H1 (cell line): ENCODE data around the gene OR3A2. TPM values are rescaled to one million over a fixed set of nuclear protein-coding genes. Genes with fewer than 3 reads are reported as not detected.

ENCODE experiments used
- CTCF ChIA-PET: fragments of 300-600 bp; sonication (Branson Sonifier 250); formaldehyde crosslinking; loops from one replicate; lab custom pipeline; 2021; ENCODE audit not compliant: partially characterized antibody; lab: Charles Lee
- POLR2A ChIA-PET: fragments of 300-600 bp; sonication (Branson Sonifier 250); formaldehyde crosslinking; loops from one replicate; lab custom pipeline; 2021; ENCODE audit warnings: inconsistent platforms; ENCODE audit not compliant: partially characterized antibody; lab: Charles Lee
- DNase-seq, 2 experiments: peaks; one replicate each; pipeline versions ENCODE4 v3.0.0 to v3.0.0-alpha.2; 2010 to 2022; ENCODE audit warnings: low spot score in 2 of 2, low read depth in 1 of 2, mixed read lengths in 1 of 2
- FAIRE-seq: peaks from 2 replicates; lab custom pipeline; 2011; peaks lifted over from hg19 to GRCh38; lab: Jason Lieb, UNC
- H2AFZ ChIP-seq: 2 replicates; pipeline ENCODE4 v1.8.1; 2012; ENCODE audit warnings: low read length, inconsistent platforms
- H2AK5ac ChIP-seq: 2 replicates; pipeline ENCODE4 v1.6.1; 2013; ENCODE audit warnings: low read depth, low read length
- H2BK120ac ChIP-seq: replicated peaks from 2 replicates; pipeline ENCODE3; 2013; ENCODE audit warnings: low read depth, low read length, inconsistent platforms
- H2BK12ac ChIP-seq: 2 replicates; pipeline ENCODE4 v1.6.1; 2013; ENCODE audit warnings: low read depth, low read length
- H2BK15ac ChIP-seq: 2 replicates; pipeline ENCODE4 v1.6.1; 2013; ENCODE audit warnings: low read length
- H2BK20ac ChIP-seq: 2 replicates; pipeline ENCODE4 v1.6.1; 2013; ENCODE audit warnings: low read length
- H2BK5ac ChIP-seq: 2 replicates; pipeline ENCODE4 v1.6.1; 2013; ENCODE audit warnings: low read depth, low read length
- H3K14ac ChIP-seq: 2 replicates; pipeline ENCODE4 v1.6.1; 2013; ENCODE audit warnings: inconsistent platforms; ENCODE audit not compliant: insufficient read length
- H3K18ac ChIP-seq: 2 replicates; pipeline ENCODE4 v1.6.1; 2013; ENCODE audit warnings: low read length; ENCODE audit errors: extremely low read depth
- H3K23ac ChIP-seq: 2 replicates; pipeline ENCODE4 v1.6.1; 2013; ENCODE audit warnings: inconsistent platforms; ENCODE audit not compliant: insufficient read length
- H3K23me2 ChIP-seq: 2 replicates; pipeline ENCODE4 v1.6.1; 2013; ENCODE audit warnings: low read depth, low read length
- H3K27ac ChIP-seq: 2 replicates; pipeline ENCODE4 v1.6.1; 2011; ENCODE audit warnings: low read depth, low read length, inconsistent platforms
- H3K27me3 ChIP-seq, 4 experiments: replicated peaks in 1 of 4; 1 replicate in 1 of 4; 2 replicates in 3 of 4; pipeline versions ENCODE4 v1.6.1 to v1.8.1; 2011 to 2013; ENCODE audit warnings: low read length in 3 of 4, mild to moderate bottlenecking in 3 of 4, inconsistent platforms in 2 of 4, mixed read lengths in 2 of 4, moderate library complexity in 1 of 4; ENCODE audit not compliant: control insufficient read depth in 3 of 4, insufficient read depth in 3 of 4; ENCODE audit errors: extremely low read depth in 1 of 4
- H3K36me3 ChIP-seq, 4 experiments: 2 replicates each; pipeline versions ENCODE4 v1.6.1 to v1.8.1; 2011 to 2013; ENCODE audit warnings: mild to moderate bottlenecking in 4 of 4, low read length in 3 of 4, moderate library complexity in 2 of 4, control low read depth in 1 of 4, inconsistent platforms in 1 of 4; ENCODE audit not compliant: insufficient read depth in 4 of 4, control insufficient read depth in 2 of 4
- H3K4ac ChIP-seq: replicated peaks from 2 replicates; pipeline ENCODE3; 2013; ENCODE audit warnings: low read length, low read depth, mixed read lengths, inconsistent platforms; ENCODE audit not compliant: insufficient read length
- H3K4me1 ChIP-seq, 4 experiments: replicated peaks in 1 of 4; 1 replicate in 1 of 4; 2 replicates in 3 of 4; pipeline versions ENCODE4 v1.6.1 to v1.8.1; 2011 to 2013; ENCODE audit warnings: low read length in 3 of 4, inconsistent platforms in 2 of 4, mixed read lengths in 1 of 4; ENCODE audit not compliant: insufficient read depth in 4 of 4, control insufficient read depth in 3 of 4
- H3K4me2 ChIP-seq, 2 experiments: 2 replicates each; pipeline versions ENCODE4 v1.6.1 to v1.8.1; 2011 to 2013; ENCODE audit warnings: low read depth in 2 of 2, low read length in 2 of 2, control low read depth in 1 of 2, inconsistent platforms in 1 of 2, mild to moderate bottlenecking in 1 of 2; ENCODE audit not compliant: insufficient read depth in 1 of 2
- H3K4me3 ChIP-seq, 4 experiments: fragments of 200-600, 300-600 bp in 1 of 4; sonication (generic), shearing (Covaris generic), sonication (Bioruptor Twin) in 1 of 4; 2 replicates each; pipeline versions ENCODE4 v1.5.1 to v1.8.1; 2011 to 2016; ENCODE audit warnings: low read length in 4 of 4, low read depth in 3 of 4, control low read depth in 2 of 4, inconsistent platforms in 2 of 4, mild to moderate bottlenecking in 2 of 4, mixed read lengths in 1 of 4, moderate library complexity in 1 of 4; ENCODE audit not compliant: insufficient read depth in 2 of 4; ENCODE audit errors: extremely low read depth in 1 of 4
- H3K56ac ChIP-seq: replicated peaks from 2 replicates; pipeline ENCODE3; 2013; ENCODE audit warnings: low read depth, mild to moderate bottlenecking, mixed read lengths, low read length, inconsistent platforms; ENCODE audit not compliant: insufficient read length
- H3K79me1 ChIP-seq: 2 replicates; pipeline ENCODE4 v1.6.1; 2013; ENCODE audit warnings: low read depth, low read length, control low read depth
- H3K79me2 ChIP-seq, 2 experiments: 2 replicates each; pipeline versions ENCODE4 v1.6.1 to v1.8.1; 2012 to 2013; ENCODE audit warnings: low read length in 2 of 2, mild to moderate bottlenecking in 2 of 2, inconsistent platforms in 1 of 2; ENCODE audit not compliant: insufficient read depth in 2 of 2, control insufficient read depth in 1 of 2
- H3K9ac ChIP-seq, 4 experiments: replicated peaks in 1 of 4; 1 replicate in 1 of 4; 2 replicates in 3 of 4; pipeline versions ENCODE4 v1.6.1 to v1.8.1; 2011 to 2013; ENCODE audit warnings: low read depth in 3 of 4, low read length in 3 of 4, control low read depth in 2 of 4, mild to moderate bottlenecking in 2 of 4, moderate library complexity in 2 of 4, inconsistent platforms in 1 of 4; ENCODE audit errors: extremely low read depth in 1 of 4
- H3K9me3 ChIP-seq, 2 experiments: 2 replicates each; pipeline versions ENCODE4 v1.6.1 to v1.8.1; 2012 to 2013; ENCODE audit warnings: mild to moderate bottlenecking in 2 of 2, moderate library complexity in 2 of 2, control low read depth in 1 of 2, inconsistent platforms in 1 of 2, low read depth in 1 of 2, low read length in 1 of 2, mixed read lengths in 1 of 2; ENCODE audit not compliant: insufficient read depth in 2 of 2
- H4K20me1 ChIP-seq, 2 experiments: replicated peaks in 1 of 2; 2 replicates each; pipeline versions ENCODE3 to v1.8.1; 2011 to 2013; ENCODE audit warnings: inconsistent platforms in 2 of 2, low read length in 2 of 2, mild to moderate bottlenecking in 1 of 2; ENCODE audit not compliant: insufficient read depth in 2 of 2, control insufficient read depth in 1 of 2
- H4K5ac ChIP-seq: 2 replicates; pipeline ENCODE4 v1.6.1; 2013; ENCODE audit warnings: low read length, low read depth, mixed read lengths, inconsistent platforms; ENCODE audit not compliant: insufficient read length
- H4K8ac ChIP-seq: 2 replicates; pipeline ENCODE4 v1.8.0; 2013; ENCODE audit warnings: mild to moderate bottlenecking, moderate library complexity, low read length, inconsistent platforms; ENCODE audit not compliant: insufficient read depth; ENCODE audit errors: extremely low read depth
- H4K91ac ChIP-seq: replicated peaks from 2 replicates; pipeline ENCODE3; 2013; ENCODE audit warnings: low read length, mixed read lengths, inconsistent platforms; ENCODE audit not compliant: insufficient read length
- CHD1 ChIP-seq: IDR thresholded peaks from 2 replicates; pipeline ENCODE4 v1.6.1; 2012; ENCODE audit warnings: low read depth, low read length, improper control_type of control experiment
- RBBP5 ChIP-seq: IDR thresholded peaks from 2 replicates; pipeline ENCODE4 v1.7.1; 2012; ENCODE audit warnings: low read depth, mild to moderate bottlenecking, inconsistent platforms, low read length, moderate library complexity, borderline replicate concordance
- YY1 ChIP-seq: IDR thresholded peaks from 2 replicates; pipeline ENCODE4 v1.6.1; 2011; ENCODE audit warnings: low read depth, mild to moderate bottlenecking, low read length
- WGBS, 2 experiments: shearing (Covaris generic) in 1 of 2; methylation state at CpG; one replicate each; pipeline versions ENCODE4 v1.1.6 to v1.1.7; 2013 to 2015; ENCODE audit warnings: low lambda C conversion rate in 2 of 2, mixed read lengths in 2 of 2, inconsistent platforms in 1 of 2, low coverage in 1 of 2, missing lambda C conversion rate in 1 of 2; ENCODE audit not compliant: insufficient replicate concordance in 2 of 2, insufficient coverage in 1 of 2, insufficient read length in 1 of 2; ENCODE audit errors: extremely low coverage in 1 of 2, missing lambda C conversion rate in 1 of 2; 5-methylcytosine and 5-hydroxymethylcytosine counted together
- polyA plus RNA-seq, 7 experiments: library from polyadenylated mRNA; depleted of rRNA in 3 of 7; stranded (reverse) in 5 of 7; unstranded in 2 of 7; fragments of >200 nt in 5 of 7; fragments of 200-250 nt in 2 of 7; gene quantifications; 1 replicate in 5 of 7; 2 replicates in 1 of 7; 4 replicates in 1 of 7; pipeline versions ENCODE4 v1.2.1 to v1.2.3, GENCODE V29; 2011 to 2013; ENCODE audit warnings: missing spikeins in 2 of 7, mixed read lengths in 2 of 7
- total RNA-seq: library from RNA; stranded (reverse); fragmentation: NEBNext Ultra II Directional; extraction: Animal tissue kit (Norgen Biotek cat#: 25700); gene quantifications from 2 replicates; pipeline ENCODE4 v1.2.1, GENCODE V29; 2021

Gene OR3A2
- total and polyA plus RNA-seq, 2 of the 8 experiments (the other 6 are each of a cell fraction or from before 2014, with no cell fraction given) = not detected

DNA sequence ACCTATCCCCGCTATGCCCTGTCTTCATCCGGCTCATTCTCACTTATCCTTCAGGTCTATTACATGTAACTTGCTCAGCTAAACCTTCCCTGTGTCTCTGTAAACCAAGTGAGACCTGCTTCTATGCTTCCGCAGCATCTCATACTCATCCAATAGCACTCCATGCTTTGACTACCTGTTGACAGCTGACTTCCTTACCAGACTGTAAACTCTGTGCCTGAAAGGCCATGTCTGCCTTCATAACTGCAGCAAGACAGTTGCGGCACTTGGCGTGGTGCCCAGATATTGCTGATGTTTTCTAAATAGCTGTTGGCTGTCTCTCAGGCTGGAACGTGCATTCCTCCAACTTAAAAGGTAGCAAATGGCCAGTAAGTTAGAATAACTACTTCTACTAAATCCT lies 13.9 kb upstream of the OR3A2 start:
- Histone ChIP-seq H3K4me2 (no peak overlapping the region), H3K36me3 (no peaks in the 10 kb centered on the region), H4K20me1 (no peaks in the 10 kb centered on the region), H3K79me2 (no peaks in the 10 kb centered on the region), H3K18ac (no peak overlapping the region), H3K23me2 (no peaks in the 10 kb centered on the region), H3K4ac (no peak overlapping the region), H3K9ac (no peak overlapping the region), H3K4me3 (no peak overlapping the region), H4K5ac (no peak overlapping the region), H2BK15ac (no peak overlapping the region), H3K56ac (no peak overlapping the region), H4K91ac (no peak overlapping the region), H2BK20ac (no peak overlapping the region), H3K4me1 (no peaks in the 10 kb centered on the region), H2AK5ac (no peak overlapping the region), H2BK12ac (no peak overlapping the region), H3K23ac (no peak overlapping the region), H3K14ac (no peak overlapping the region), H2AFZ (no peak overlapping the region), H3K27ac (no peak overlapping the region), H2BK120ac (no peak overlapping the region), H2BK5ac (no peak overlapping the region), H4K8ac (no peak overlapping the region), H3K27me3 (no peaks in the 10 kb centered on the region), H3K79me1 (no peaks in the 10 kb centered on the region), H3K9me3 (peaks cover 13 to 37% of the 10 kb centered on the region in 2 experiments)
- CTCF ChIA-PET = no interaction called here
- POLR2A ChIA-PET = no interaction called here
- TF ChIP-seq CHD1 = no peak
- TF ChIP-seq RBBP5 = no peak
- TF ChIP-seq YY1 = no peak
- no peak for FAIRE-seq
- no peak for DNase-seq
- WGBS, 2 experiments = 82% methylated on average over 6 of the region's 6 CpGs; no CpG with 5 or more reads in 1 of the 2 experiments
